ENCODE results near the gene BLOC1S5. TPM values are rescaled to one million over a fixed set of nuclear protein-coding genes. Genes with fewer than 3 reads are reported as not detected.

BLOC1S5 gene
- total RNA-seq, 4 donors from 2014 or later = 15.5 to 242 (median 38.8) TPM

GRCh38 chr6:8102122-8102958 is 38.2 kb upstream of the BLOC1S5 start, which contains the start of gene EEF1E1:
EEF1E1 (minus strand) TSS chr6:8102548; CDS start chr6:8102521, 27 bp downstream.
- H3K4me3 ChIP-seq = peak within 1 kb of the TSS; percentile 72 to 82
- no peaks in the 10 kb centered on the region for H3K4me1 ChIP-seq
- peak; percentile 92 to 93 for DNase-seq
- H3K27me3 ChIP-seq = no peaks in the 10 kb centered on the region
- peak in 1 of 4 experiments; percentile 21 for TF ChIP-seq CTCF (IDR thresholded peaks at IDR 0.05)
- peak in 1 of 2 donors; percentile 34 for TF ChIP-seq POLR2A (IDR thresholded peaks at IDR 0.05)
- H3K9me3 ChIP-seq = no peaks in the 10 kb centered on the region
- H3K27ac ChIP-seq = peak within 1 kb of the TSS; percentile 12 to 57
- H3K36me3 ChIP-seq = no peaks in the 10 kb centered on the region
- intact Hi-C loops (cut with DNase I; ENCODE audit: low total_unique reads) = no loop called here

DNA sequence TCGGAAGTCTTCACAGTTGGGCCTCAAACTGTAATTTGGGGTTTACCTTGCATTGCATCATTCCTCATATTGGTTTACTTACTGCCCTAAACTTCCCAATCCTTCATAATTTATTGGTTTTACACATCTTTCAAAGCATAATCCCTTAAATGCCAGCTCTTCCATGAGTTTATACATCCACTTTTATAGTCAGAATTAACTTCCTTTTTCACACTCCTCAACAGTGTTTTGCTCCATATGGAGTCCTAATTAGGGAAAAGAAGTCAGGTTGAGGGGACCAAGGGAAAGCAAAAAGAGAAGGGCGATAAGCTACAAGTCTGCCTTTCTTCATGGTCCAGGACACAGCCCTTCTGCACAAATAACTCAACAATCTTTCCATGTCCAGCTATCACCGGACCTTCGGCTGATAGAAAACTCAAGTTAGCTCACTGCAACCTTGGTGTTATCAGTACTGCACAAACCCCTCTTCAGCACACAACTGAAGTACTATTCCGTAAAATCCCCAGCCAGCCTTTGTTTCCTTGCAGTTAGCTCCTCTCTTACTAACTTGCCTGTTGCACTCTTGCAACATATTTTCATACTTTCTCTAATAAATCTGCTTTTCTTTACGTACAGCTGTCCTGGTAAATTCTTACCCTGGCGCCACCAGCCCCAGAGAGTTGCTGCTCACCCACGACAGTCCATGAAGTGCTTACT is 36.1 kb upstream of the BLOC1S5 start:
- TF ChIP-seq POLR2A (IDR thresholded peaks at IDR 0.05) (no peak), CTCF (IDR thresholded peaks at IDR 0.05) (no peak)
- intact Hi-C loops (cut with DNase I; ENCODE audit: low total_unique reads) = no loop called here

GRCh38 chr6:8090650-8091049 is 26.5 kb upstream of the BLOC1S5 start:
- no peak overlapping the region for H3K27ac ChIP-seq

More for the DNA sequence above, 36.1 kb upstream of the BLOC1S5 start:
- DNase-seq = no peak
- Histone ChIP-seq H3K9me3 (no peaks in the 10 kb centered on the region), H3K27ac (no peak overlapping the region), H3K4me3 (no peak overlapping the region), H3K4me1 (no peaks in the 10 kb centered on the region), H3K27me3 (no peaks in the 10 kb centered on the region), H3K36me3 (no peaks in the 10 kb centered on the region)

DNA sequence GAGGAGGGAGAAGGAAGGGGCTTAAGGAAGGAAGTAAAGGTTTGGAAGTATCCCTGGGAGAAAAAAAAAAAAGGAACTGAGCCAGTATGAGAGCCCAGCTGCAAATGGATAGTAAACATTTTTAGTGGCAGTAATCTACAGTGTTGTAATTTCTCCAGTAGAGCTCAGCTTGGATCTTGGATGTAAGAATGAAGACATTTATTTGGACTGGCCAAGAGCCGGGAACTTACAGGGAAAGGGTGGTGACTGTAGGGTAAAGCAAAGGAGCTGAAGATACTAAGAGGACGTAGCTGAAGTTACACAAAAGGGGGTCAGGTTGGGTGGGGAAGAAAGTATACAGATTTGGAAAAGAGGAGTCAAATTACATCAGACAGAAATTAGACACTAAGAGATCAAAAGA is 24.7 kb upstream of the BLOC1S5 start:
- H3K27me3 ChIP-seq = no peaks in the 10 kb centered on the region
- H3K9me3 ChIP-seq = no peaks in the 10 kb centered on the region
- no peaks in the 10 kb centered on the region for H3K36me3 ChIP-seq
- intact Hi-C loops (cut with DNase I; ENCODE audit: low total_unique reads) = no loop called here
- no peak overlapping the region for H3K27ac ChIP-seq
- H3K4me1 ChIP-seq = no peaks in the 10 kb centered on the region
- no peak overlapping the region for H3K4me3 ChIP-seq
- no peak for TF ChIP-seq CTCF (IDR thresholded peaks at IDR 0.05)
- no peak for TF ChIP-seq POLR2A (IDR thresholded peaks at IDR 0.05)
- no peak for DNase-seq

More at GRCh38 chr6:8090650-8091049, 26.5 kb upstream of the BLOC1S5 start:
- Histone ChIP-seq H3K27me3 (no peaks in the 10 kb centered on the region), H3K4me3 (no peak overlapping the region), H3K9me3 (no peaks in the 10 kb centered on the region), H3K36me3 (no peaks in the 10 kb centered on the region), H3K4me1 (no peaks in the 10 kb centered on the region)
- intact Hi-C loops (cut with DNase I; ENCODE audit: low total_unique reads) = no loop called here
- DNase-seq = no peak
- TF ChIP-seq POLR2A (IDR thresholded peaks at IDR 0.05) = no peak
- TF ChIP-seq CTCF (IDR thresholded peaks at IDR 0.05) = no peak
